Smooth muscle cell (in vitro differentiated cells): ENCODE measurements around the gene ATP1B3. TPM values are rescaled to one million over a fixed set of nuclear protein-coding genes. Genes with fewer than 3 reads are reported as not detected.

Experiments
- DNase-seq: peaks from one replicate; lab custom pipeline; 2025; ENCODE audit not compliant: unreplicated experiment; lab: John Stamatoyannopoulos, UW
- H2AFZ ChIP-seq: fragments of 200-600 bp; sonication (generic); 2 replicates; pipeline ENCODE4 v1.6.0; 2016; ENCODE audit warnings: antibody characterized with exemption, low read depth, mild to moderate bottlenecking
- H3F3A ChIP-seq: fragments of 200-600 bp; sonication (generic); 2 replicates; pipeline ENCODE4 v1.6.0; 2017; ENCODE audit warnings: antibody characterized with exemption, low read depth
- H3K27ac ChIP-seq: fragments of 200-600 bp; sonication (generic); 2 replicates; pipeline ENCODE4 v1.5.1; 2016; ENCODE audit warnings: low read depth, mild to moderate bottlenecking
- H3K27me3 ChIP-seq: fragments of 200-600 bp; sonication (generic); 2 replicates; pipeline ENCODE4 v1.6.1; 2016; ENCODE audit warnings: low read depth, mild to moderate bottlenecking
- H3K36me3 ChIP-seq: fragments of 200-600 bp; sonication (generic); 2 replicates; pipeline ENCODE4 v1.5.1; 2016; ENCODE audit warnings: low read depth
- H3K4me1 ChIP-seq: fragments of 200-600 bp; sonication (generic); 2 replicates; pipeline ENCODE4 v1.5.1; 2016; ENCODE audit warnings: low read depth
- H3K4me2 ChIP-seq: fragments of 200-600 bp; sonication (generic); 2 replicates; pipeline ENCODE4 v1.6.0; 2016; ENCODE audit warnings: mild to moderate bottlenecking
- H3K4me3 ChIP-seq: fragments of 200-600 bp; sonication (generic); 2 replicates; pipeline ENCODE4 v1.5.1; 2016; ENCODE audit warnings: mild to moderate bottlenecking
- H3K79me2 ChIP-seq: fragments of 200-600 bp; sonication (generic); 2 replicates; pipeline ENCODE4 v1.6.0; 2016; ENCODE audit warnings: low read depth, mild to moderate bottlenecking
- H3K9ac ChIP-seq: fragments of 200-600 bp; sonication (generic); 2 replicates; pipeline ENCODE4 v1.6.0; 2016; ENCODE audit warnings: low read depth
- H3K9me3 ChIP-seq: fragments of 200-600 bp; sonication (generic); replicated peaks from 2 replicates; pipeline ENCODE4 v1.5.1; 2016; ENCODE audit warnings: low read depth
- H4K20me1 ChIP-seq: fragments of 200-600 bp; sonication (generic); 2 replicates; pipeline ENCODE4 v1.6.0; 2016; ENCODE audit warnings: low read depth
- WGBS: methylation state at CpG from one replicate; pipeline ENCODE4 v1.1.7; 2016; ENCODE audit warnings: low lambda C conversion rate; 5-methylcytosine and 5-hydroxymethylcytosine counted together
- polyA plus RNA-seq: library from polyadenylated mRNA; unstranded; fragments of >200 nt; fragmentation: Nextera tagmentation; extraction: Ambion mirVana; gene quantifications from 2 replicates; pipeline ENCODE4 v1.2.1, GENCODE V29; 2016
- total RNA-seq: library from RNA; depleted of rRNA; stranded (reverse); fragments of >200 nt; gene quantifications from 2 replicates; pipeline ENCODE4 v1.2.3, GENCODE V29; 2014
- TF ChIP-seq, protein P1 (sequence below): fragments of 200-600 bp; sonication (generic); IDR thresholded peaks from 2 replicates; pipeline ENCODE4 v1.5.1; 2017; ENCODE audit warnings: borderline replicate concordance, mild to moderate bottlenecking, antibody characterized with exemption; ENCODE audit not compliant: insufficient read depth, poor library complexity, severe bottlenecking

ATP1B3 gene
- total and polyA plus RNA-seq, 2 experiments from 2014 or later: 89.2 to 250 TPM

DNA sequence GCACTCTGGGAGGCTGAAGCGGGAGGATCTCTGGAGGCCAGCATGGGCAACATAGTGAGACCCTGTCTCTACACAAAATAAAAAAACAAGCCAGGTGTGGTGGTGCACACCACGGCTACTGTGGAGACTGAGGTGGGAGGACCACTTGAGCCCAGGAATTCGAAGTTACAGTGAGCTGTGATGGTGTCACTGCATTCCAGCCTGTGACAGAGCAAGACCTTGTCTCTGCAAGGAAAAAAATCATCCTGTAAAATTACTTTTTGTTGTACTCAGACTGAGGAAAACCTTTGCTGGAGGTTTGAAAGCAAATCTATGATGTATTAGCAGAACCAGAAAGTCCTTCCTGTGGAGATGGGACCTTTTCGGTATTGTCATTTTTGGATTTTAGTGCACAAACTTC, 63.3 kb downstream of the ATP1B3 start:
- Histone ChIP-seq H4K20me1 (no peaks in the 10 kb centered on the region), H3K79me2 (no peaks in the 10 kb centered on the region), H3K36me3 (no peaks in the 10 kb centered on the region), H3K9me3 (no peaks in the 10 kb centered on the region), H3F3A (peaks cover 18% of the 10 kb centered on the region), H3K4me1 (no peaks in the 10 kb centered on the region), H3K4me3 (no peak overlapping the region), H2AFZ (no peak overlapping the region), H3K27me3 (no peaks in the 10 kb centered on the region), H3K27ac (peak overlapping the region; percentile 75), H3K9ac (no peak overlapping the region), H3K4me2 (peak overlapping the region; percentile 25)
- WGBS: 63% methylated on average over 4 of the region's 4 CpGs
- DNase-seq: no peak
- TF ChIP-seq, protein P1, sequence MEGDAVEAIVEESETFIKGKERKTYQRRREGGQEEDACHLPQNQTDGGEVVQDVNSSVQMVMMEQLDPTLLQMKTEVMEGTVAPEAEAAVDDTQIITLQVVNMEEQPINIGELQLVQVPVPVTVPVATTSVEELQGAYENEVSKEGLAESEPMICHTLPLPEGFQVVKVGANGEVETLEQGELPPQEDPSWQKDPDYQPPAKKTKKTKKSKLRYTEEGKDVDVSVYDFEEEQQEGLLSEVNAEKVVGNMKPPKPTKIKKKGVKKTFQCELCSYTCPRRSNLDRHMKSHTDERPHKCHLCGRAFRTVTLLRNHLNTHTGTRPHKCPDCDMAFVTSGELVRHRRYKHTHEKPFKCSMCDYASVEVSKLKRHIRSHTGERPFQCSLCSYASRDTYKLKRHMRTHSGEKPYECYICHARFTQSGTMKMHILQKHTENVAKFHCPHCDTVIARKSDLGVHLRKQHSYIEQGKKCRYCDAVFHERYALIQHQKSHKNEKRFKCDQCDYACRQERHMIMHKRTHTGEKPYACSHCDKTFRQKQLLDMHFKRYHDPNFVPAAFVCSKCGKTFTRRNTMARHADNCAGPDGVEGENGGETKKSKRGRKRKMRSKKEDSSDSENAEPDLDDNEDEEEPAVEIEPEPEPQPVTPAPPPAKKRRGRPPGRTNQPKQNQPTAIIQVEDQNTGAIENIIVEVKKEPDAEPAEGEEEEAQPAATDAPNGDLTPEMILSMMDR: no peak

DNA sequence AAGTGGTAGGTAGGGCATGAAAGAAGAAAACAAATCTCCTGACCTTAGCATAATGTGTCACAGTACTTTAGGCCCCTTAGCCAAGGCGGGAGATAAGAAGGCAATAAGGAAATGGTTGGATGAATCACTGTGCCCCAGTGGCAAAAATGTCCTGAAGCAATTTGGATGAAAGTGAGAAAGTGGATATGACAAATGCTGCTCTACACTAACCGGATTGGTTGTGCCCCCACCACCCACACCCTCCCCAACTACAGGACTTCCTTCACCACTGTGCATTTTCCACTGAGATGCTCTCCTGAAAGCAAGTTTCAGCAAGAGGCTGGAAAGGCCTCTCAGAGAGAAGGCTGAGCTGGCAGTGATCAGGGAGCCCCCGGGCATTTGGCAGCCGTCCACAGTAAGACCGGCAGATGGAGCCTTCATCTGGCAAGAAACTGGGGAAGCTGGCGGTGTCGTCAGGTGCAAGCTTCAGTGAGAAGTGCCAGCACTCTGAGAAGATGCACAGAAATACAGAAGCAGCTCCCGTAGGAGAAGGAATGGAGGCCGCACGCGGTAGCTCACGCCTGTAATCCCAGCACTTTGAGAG, 63.8 kb downstream of the ATP1B3 start:
- Histone ChIP-seq H3K27me3 (no peaks in the 10 kb centered on the region), H3K4me1 (no peaks in the 10 kb centered on the region), H3K36me3 (no peaks in the 10 kb centered on the region), H3F3A (peaks cover 18% of the 10 kb centered on the region), H3K27ac (peak overlapping the region; percentile 75), H3K79me2 (no peaks in the 10 kb centered on the region), H2AFZ (no peak overlapping the region), H3K9ac (no peak overlapping the region), H3K9me3 (no peaks in the 10 kb centered on the region), H3K4me3 (no peak overlapping the region), H4K20me1 (no peaks in the 10 kb centered on the region), H3K4me2 (peak overlapping the region; percentile 25)
- DNase-seq: peak; percentile 4
- 38% methylated on average over 12 of the region's 12 CpGs for WGBS
- TF ChIP-seq, protein P1: no peak

DNA sequence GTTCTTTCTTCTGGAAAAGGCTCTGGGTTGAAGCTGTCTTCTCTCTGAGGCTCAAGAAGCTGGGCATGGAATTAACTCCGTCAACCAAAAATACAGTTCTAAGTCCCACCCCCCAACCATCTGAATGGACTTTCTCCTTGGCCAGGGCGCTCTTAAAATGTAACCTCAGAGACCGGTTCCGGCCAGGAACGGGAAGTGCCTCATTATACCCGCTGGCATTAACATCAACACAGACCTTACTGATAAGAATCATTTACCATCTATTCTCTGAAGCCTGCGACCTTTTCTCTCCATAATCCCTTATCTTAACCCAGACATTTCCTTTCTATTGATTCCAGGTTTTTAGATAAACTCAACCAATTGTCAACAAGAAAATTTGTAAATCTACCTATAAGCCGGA, 64.7 kb downstream of the ATP1B3 start:
- H3K79me2 ChIP-seq: no peaks in the 10 kb centered on the region
- no peak overlapping the region for H3K4me2 ChIP-seq
- WGBS: 69% methylated on average over 8 of the region's 8 CpGs
- no peaks in the 10 kb centered on the region for H3K27me3 ChIP-seq
- no peak overlapping the region for H2AFZ ChIP-seq
- no peak overlapping the region for H3K9ac ChIP-seq
- no peaks in the 10 kb centered on the region for H3K9me3 ChIP-seq
- H3F3A ChIP-seq: peaks cover 18% of the 10 kb centered on the region
- no peaks in the 10 kb centered on the region for H3K36me3 ChIP-seq
- no peaks in the 10 kb centered on the region for H3K4me1 ChIP-seq
- H4K20me1 ChIP-seq: no peaks in the 10 kb centered on the region
- peak overlapping the region; percentile 75 for H3K27ac ChIP-seq
- no peak for DNase-seq
- no peak overlapping the region for H3K4me3 ChIP-seq
- TF ChIP-seq, protein P1: no peak

DNA sequence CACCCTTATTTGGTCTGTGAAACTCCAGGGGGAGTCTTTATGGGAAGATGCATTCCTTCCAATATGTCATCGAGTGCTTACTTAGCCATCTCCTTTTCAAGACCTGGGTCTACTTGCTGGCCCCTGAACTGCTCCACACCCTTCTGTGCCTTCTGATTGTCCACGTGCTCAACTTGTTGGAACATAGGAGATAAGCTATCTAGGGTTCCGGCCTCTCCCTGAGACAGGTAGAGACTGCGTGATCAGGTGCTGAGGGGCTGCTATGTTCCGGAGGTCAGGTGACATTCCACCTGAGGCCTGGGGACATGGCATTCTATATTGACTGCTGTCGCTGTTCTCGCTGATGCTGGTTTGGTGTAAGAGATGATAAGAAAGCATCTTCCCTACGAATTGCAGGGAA, 65.6 kb downstream of the ATP1B3 start:
- TF ChIP-seq, protein P1: no peak
- no peaks in the 10 kb centered on the region for H3K27me3 ChIP-seq
- H3F3A ChIP-seq: peaks cover 18% of the 10 kb centered on the region
- no peak overlapping the region for H2AFZ ChIP-seq
- H3K9ac ChIP-seq: no peak overlapping the region
- H4K20me1 ChIP-seq: no peaks in the 10 kb centered on the region
- no peak overlapping the region for H3K27ac ChIP-seq
- no peaks in the 10 kb centered on the region for H3K79me2 ChIP-seq
- no peak overlapping the region for H3K4me3 ChIP-seq
- DNase-seq: no peak
- H3K4me2 ChIP-seq: no peak overlapping the region
- WGBS: 97% methylated on average over 8 of the region's 8 CpGs
- H3K36me3 ChIP-seq: no peaks in the 10 kb centered on the region
- H3K4me1 ChIP-seq: no peaks in the 10 kb centered on the region
- H3K9me3 ChIP-seq: no peaks in the 10 kb centered on the region
